ENCODE data around the gene ACTR1A. TPM values are rescaled to one million over a fixed set of nuclear protein-coding genes. Genes with fewer than 3 reads are reported as not detected.

ACTR1A gene
- total RNA-seq, 1 donor from 2014 or later: 66.8 TPM

GRCh38 chr10:102517553-102517952, 15.0 kb upstream of the ACTR1A start:
- Histone ChIP-seq H3K36me3 (ENCODE audit: control insufficient read depth in 3 of 3, insufficient read depth in 3 of 3, low read length in 3 of 3) (peaks cover 0 to 12% (median 3%) of the 10 kb centered on the region in 3 donors), H3K9ac (ENCODE audit: low read depth in 1 of 3, low read length in 3 of 3) (no peak overlapping the region), H3K27me3 (ENCODE audit: control insufficient read depth in 3 of 3, insufficient read depth in 3 of 3, low read length in 3 of 3) (no peaks in the 10 kb centered on the region), H3K4me1 (ENCODE audit: control insufficient read depth in 3 of 3, insufficient read depth in 3 of 3, low read length in 3 of 3) (peaks cover 0 to 5% (median 3%) of the 10 kb centered on the region in 3 donors), H3K9me3 (ENCODE audit: control insufficient read depth in 3 of 3, low read length in 3 of 3) (no peaks in the 10 kb centered on the region), H3K4me3 (ENCODE audit: low read length in 3 of 3) (no peak overlapping the region), H3K27ac (ENCODE audit: low read depth, low read length) (no peak overlapping the region)

DNA sequence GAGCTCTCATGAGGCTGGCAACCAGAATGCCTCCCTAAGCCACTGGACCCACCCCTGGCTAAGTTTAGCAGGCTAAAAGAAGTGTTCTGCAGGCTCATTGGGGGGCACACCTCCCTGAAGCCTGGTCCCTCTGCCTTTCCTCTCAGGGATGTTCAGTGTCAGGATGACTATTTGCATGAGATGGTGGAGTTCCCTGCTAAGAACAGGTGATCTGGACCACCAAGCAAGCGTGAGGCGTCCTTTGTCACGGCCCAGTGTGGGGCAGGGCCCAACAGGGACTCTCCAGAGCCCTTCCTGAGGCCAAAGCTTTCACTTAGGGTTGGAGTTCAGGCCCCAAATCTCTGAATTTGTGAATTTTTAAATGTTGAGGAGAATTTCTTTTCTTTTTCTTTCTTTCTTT, 13.2 kb upstream of the ACTR1A start:
- Histone ChIP-seq H3K36me3 (ENCODE audit: control insufficient read depth in 3 of 3, insufficient read depth in 3 of 3, low read length in 3 of 3) (peaks cover 5 to 12% (median 7%) of the 10 kb centered on the region in 3 donors), H3K9ac (ENCODE audit: low read depth in 1 of 3, low read length in 3 of 3) (no peak overlapping the region), H3K27ac (ENCODE audit: low read depth, low read length) (no peak overlapping the region), H3K4me1 (ENCODE audit: control insufficient read depth in 3 of 3, insufficient read depth in 3 of 3, low read length in 3 of 3) (peaks cover 0 to 7% (median 3%) of the 10 kb centered on the region in 3 donors), H3K4me3 (ENCODE audit: low read length in 3 of 3) (no peak overlapping the region), H3K9me3 (ENCODE audit: control insufficient read depth in 3 of 3, low read length in 3 of 3) (no peaks in the 10 kb centered on the region), H3K27me3 (ENCODE audit: control insufficient read depth in 3 of 3, insufficient read depth in 3 of 3, low read length in 3 of 3) (no peaks in the 10 kb centered on the region)

- H3K9me3 ChIP-seq (ENCODE audit: control insufficient read depth in 3 of 3, low read length in 3 of 3): no peaks in the 10 kb centered on the region
- H3K9ac ChIP-seq (ENCODE audit: low read depth in 1 of 3, low read length in 3 of 3): no peak overlapping the region
- no peak overlapping the region for H3K27ac ChIP-seq (ENCODE audit: low read depth, low read length)
- no peaks in the 10 kb centered on the region for H3K27me3 ChIP-seq (ENCODE audit: control insufficient read depth in 3 of 3, insufficient read depth in 3 of 3, low read length in 3 of 3)
- peaks cover 0 to 7% (median 3%) of the 10 kb centered on the region in 3 donors for H3K4me1 ChIP-seq (ENCODE audit: control insufficient read depth in 3 of 3, insufficient read depth in 3 of 3, low read length in 3 of 3)
- H3K36me3 ChIP-seq (ENCODE audit: control insufficient read depth in 3 of 3, insufficient read depth in 3 of 3, low read length in 3 of 3): peaks cover 7 to 14% (median 9%) of the 10 kb centered on the region in 3 donors
- no peak overlapping the region for H3K4me3 ChIP-seq (ENCODE audit: low read length in 3 of 3)
Measured at GRCh38 chr10:102514487-102515311, 12.2 kb upstream of the ACTR1A start.

DNA sequence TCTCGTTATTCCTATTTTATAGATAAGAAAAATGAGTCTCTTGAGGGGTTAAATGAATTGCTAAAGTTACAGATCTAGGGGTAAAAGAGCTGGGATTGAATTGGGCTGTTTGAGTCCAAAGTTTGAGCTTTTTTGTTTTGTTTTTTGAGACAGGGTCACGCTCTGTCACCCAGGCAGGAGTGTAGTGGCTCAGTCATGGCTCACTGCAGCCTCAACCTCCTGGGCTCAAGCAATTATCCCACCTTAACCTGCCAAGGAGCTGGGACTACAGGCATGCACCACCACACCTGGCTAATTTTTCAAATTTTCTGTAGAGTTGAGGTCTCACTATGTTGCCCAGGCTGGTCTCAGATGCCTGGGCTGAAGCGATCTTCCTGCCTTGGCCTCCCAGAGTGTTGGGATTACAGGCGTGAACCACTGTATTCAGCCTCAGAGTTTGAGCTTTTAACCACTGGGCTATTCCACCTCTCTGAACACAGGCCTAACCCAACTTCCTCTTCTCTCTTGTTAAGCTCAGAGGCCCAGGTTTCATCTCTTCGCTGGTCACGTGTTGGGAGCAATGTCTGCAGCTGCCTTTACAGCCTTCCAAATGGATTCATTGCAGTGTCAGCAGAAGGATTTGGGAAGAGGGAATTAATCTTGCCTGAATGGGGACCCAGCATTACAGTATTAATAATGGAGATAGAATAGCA, 9.2 kb upstream of the ACTR1A start:
- no peaks in the 10 kb centered on the region for H3K9me3 ChIP-seq (ENCODE audit: control insufficient read depth in 3 of 3, low read length in 3 of 3)
- H3K9ac ChIP-seq (ENCODE audit: low read depth in 1 of 3, low read length in 3 of 3): no peak overlapping the region
- no peak overlapping the region for H3K4me3 ChIP-seq (ENCODE audit: low read length in 3 of 3)
- H3K27ac ChIP-seq (ENCODE audit: low read depth, low read length): no peak overlapping the region
- no peaks in the 10 kb centered on the region for H3K27me3 ChIP-seq (ENCODE audit: control insufficient read depth in 3 of 3, insufficient read depth in 3 of 3, low read length in 3 of 3)
- peaks cover 15 to 22% (median 15%) of the 10 kb centered on the region in 3 donors for H3K4me1 ChIP-seq (ENCODE audit: control insufficient read depth in 3 of 3, insufficient read depth in 3 of 3, low read length in 3 of 3)
- H3K36me3 ChIP-seq (ENCODE audit: control insufficient read depth in 3 of 3, insufficient read depth in 3 of 3, low read length in 3 of 3): peaks cover 19 to 24% (median 23%) of the 10 kb centered on the region in 3 donors

DNA sequence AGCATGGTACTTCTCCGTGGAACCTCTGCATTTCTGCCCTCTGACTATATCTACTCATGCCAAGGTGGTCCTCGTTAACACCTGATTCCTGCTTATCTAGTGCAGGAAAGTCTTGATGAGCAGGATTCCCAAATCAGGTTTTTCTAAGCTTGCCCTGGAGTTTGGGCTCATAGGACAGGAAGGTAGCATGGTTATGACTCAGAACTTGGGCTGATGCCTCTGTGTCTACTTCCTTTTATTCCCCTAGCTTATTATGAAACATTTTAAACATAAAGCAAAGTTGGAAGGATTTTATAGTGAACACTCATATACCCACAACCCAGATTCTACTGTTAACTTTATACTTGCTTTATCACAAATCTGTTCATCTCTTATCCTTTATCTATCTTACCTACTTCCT, 6.9 kb upstream of the ACTR1A start:
- Histone ChIP-seq H3K9ac (ENCODE audit: low read depth in 1 of 3, low read length in 3 of 3) (no peak overlapping the region), H3K27me3 (ENCODE audit: control insufficient read depth in 3 of 3, insufficient read depth in 3 of 3, low read length in 3 of 3) (no peaks in the 10 kb centered on the region), H3K4me1 (ENCODE audit: control insufficient read depth in 3 of 3, insufficient read depth in 3 of 3, low read length in 3 of 3) (peaks cover 26 to 40% (median 32%) of the 10 kb centered on the region in 3 donors), H3K9me3 (ENCODE audit: control insufficient read depth in 3 of 3, low read length in 3 of 3) (no peaks in the 10 kb centered on the region), H3K4me3 (ENCODE audit: low read length in 3 of 3) (no peak overlapping the region), H3K27ac (ENCODE audit: low read depth, low read length) (no peak overlapping the region), H3K36me3 (ENCODE audit: control insufficient read depth in 3 of 3, insufficient read depth in 3 of 3, low read length in 3 of 3) (peaks cover 19 to 24% (median 21%) of the 10 kb centered on the region in 3 donors)

GRCh38 chr10:102508506-102508905, 6.0 kb upstream of the ACTR1A start:
- H3K36me3 ChIP-seq (ENCODE audit: control insufficient read depth in 3 of 3, insufficient read depth in 3 of 3, low read length in 3 of 3): peaks cover 17 to 24% (median 19%) of the 10 kb centered on the region in 3 donors
- no peaks in the 10 kb centered on the region for H3K9me3 ChIP-seq (ENCODE audit: control insufficient read depth in 3 of 3, low read length in 3 of 3)
- no peaks in the 10 kb centered on the region for H3K27me3 ChIP-seq (ENCODE audit: control insufficient read depth in 3 of 3, insufficient read depth in 3 of 3, low read length in 3 of 3)
- H3K27ac ChIP-seq (ENCODE audit: low read depth, low read length): no peak overlapping the region
- H3K4me3 ChIP-seq (ENCODE audit: low read length in 3 of 3): no peak overlapping the region
- H3K4me1 ChIP-seq (ENCODE audit: control insufficient read depth in 3 of 3, insufficient read depth in 3 of 3, low read length in 3 of 3): peaks cover 26 to 44% (median 35%) of the 10 kb centered on the region in 3 donors
- no peak overlapping the region for H3K9ac ChIP-seq (ENCODE audit: low read depth in 1 of 3, low read length in 3 of 3)

DNA sequence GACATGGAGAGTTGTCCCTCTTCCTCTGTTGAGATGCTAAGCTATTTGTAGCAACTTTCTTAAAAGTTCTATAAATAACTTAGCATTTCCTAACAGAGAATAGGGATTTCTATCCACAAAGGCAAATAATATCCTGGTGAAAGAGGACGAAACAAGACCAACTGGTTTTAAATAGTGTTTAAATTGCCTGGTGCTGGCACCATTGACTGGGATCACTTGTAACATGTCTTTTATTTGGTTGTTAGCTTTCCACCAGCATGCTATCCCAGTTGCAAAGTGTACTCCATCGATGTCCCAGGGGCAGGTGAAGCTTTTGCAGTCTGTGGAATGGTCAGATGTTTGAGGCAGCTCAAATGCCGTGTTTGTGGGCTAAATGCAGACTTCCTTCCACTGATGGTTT, 5.0 kb upstream of the ACTR1A start:
- peaks cover 12 to 24% (median 19%) of the 10 kb centered on the region in 3 donors for H3K36me3 ChIP-seq (ENCODE audit: control insufficient read depth in 3 of 3, insufficient read depth in 3 of 3, low read length in 3 of 3)
- no peaks in the 10 kb centered on the region for H3K27me3 ChIP-seq (ENCODE audit: control insufficient read depth in 3 of 3, insufficient read depth in 3 of 3, low read length in 3 of 3)
- no peak overlapping the region for H3K27ac ChIP-seq (ENCODE audit: low read depth, low read length)
- peak overlapping the region in 2 of 3 donors; percentile 12 to 62 for H3K9ac ChIP-seq (ENCODE audit: low read depth in 1 of 3, low read length in 3 of 3)
- H3K4me1 ChIP-seq (ENCODE audit: control insufficient read depth in 3 of 3, insufficient read depth in 3 of 3, low read length in 3 of 3): peaks cover 29 to 52% (median 42%) of the 10 kb centered on the region in 3 donors
- H3K4me3 ChIP-seq (ENCODE audit: low read length in 3 of 3): no peak overlapping the region
- no peaks in the 10 kb centered on the region for H3K9me3 ChIP-seq (ENCODE audit: control insufficient read depth in 3 of 3, low read length in 3 of 3)

DNA sequence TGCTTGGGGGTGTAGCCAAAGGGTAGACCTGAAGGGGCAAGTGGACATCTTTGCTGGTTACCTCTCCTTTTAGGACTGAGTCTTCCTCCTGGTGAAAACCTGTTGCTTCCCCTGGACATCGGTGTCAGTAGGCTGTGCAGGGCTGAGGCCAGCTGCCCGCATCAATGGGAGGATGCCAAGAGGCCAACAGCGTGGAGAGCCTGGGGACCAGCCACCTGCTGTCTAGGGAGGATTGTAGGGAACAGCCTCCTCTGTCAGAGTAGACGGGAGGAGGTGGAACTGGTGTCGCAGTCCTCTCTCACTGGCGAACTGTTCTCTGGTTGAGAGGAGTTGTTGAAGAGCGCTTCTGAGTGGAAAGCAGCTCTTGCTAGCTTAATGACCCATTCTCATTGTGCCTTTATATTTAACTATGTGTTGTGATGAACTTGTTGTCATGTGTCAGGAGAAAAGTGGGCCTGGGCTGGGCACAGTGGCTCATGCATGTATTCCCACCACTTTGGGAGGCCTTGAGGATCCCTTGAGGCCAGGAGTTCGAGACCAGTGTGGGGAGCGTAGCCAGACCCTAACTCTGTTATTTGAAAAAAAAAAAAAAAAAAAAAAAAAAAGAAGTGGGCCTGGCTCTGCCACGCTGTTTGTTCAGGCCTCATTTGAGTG, 3.1 kb upstream of the ACTR1A start:
- no peak overlapping the region for H3K27ac ChIP-seq (ENCODE audit: low read depth, low read length)
- peaks cover 36 to 66% (median 49%) of the 10 kb centered on the region in 3 donors for H3K4me1 ChIP-seq (ENCODE audit: control insufficient read depth in 3 of 3, insufficient read depth in 3 of 3, low read length in 3 of 3)
- peak overlapping the region in 2 of 3 donors; percentile 90 to 93 for H3K9ac ChIP-seq (ENCODE audit: low read depth in 1 of 3, low read length in 3 of 3)
- H3K4me3 ChIP-seq (ENCODE audit: low read length in 3 of 3): peak overlapping the region; percentile 84 to 94 (median 92)
- H3K9me3 ChIP-seq (ENCODE audit: control insufficient read depth in 3 of 3, low read length in 3 of 3): no peaks in the 10 kb centered on the region
- peaks cover 12 to 21% (median 12%) of the 10 kb centered on the region in 3 donors for H3K36me3 ChIP-seq (ENCODE audit: control insufficient read depth in 3 of 3, insufficient read depth in 3 of 3, low read length in 3 of 3)
- no peaks in the 10 kb centered on the region for H3K27me3 ChIP-seq (ENCODE audit: control insufficient read depth in 3 of 3, insufficient read depth in 3 of 3, low read length in 3 of 3)

DNA sequence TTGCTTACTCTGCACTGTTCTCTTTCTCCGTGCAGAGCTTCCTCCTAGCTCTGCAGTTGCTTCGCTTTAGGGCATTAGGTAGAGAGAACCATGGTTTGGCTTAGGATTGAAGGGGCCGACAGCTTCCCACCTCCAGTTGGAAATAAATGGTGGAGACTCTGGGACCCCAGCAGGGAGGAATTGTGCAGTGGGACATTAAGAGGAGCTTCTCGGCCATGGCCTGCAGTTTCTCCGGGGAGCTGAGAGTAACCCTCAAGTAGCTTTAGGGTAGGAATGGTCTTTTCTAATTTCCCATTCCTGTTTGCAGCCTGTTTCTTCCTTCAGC, 2.4 kb upstream of the ACTR1A start:
- H3K36me3 ChIP-seq (ENCODE audit: control insufficient read depth in 3 of 3, insufficient read depth in 3 of 3, low read length in 3 of 3): peaks cover 12 to 20% (median 12%) of the 10 kb centered on the region in 3 donors
- peaks cover 37 to 68% (median 50%) of the 10 kb centered on the region in 3 donors for H3K4me1 ChIP-seq (ENCODE audit: control insufficient read depth in 3 of 3, insufficient read depth in 3 of 3, low read length in 3 of 3)
- H3K4me3 ChIP-seq (ENCODE audit: low read length in 3 of 3): peak overlapping the region; percentile 84 to 94 (median 92)
- H3K27ac ChIP-seq (ENCODE audit: low read depth, low read length): peak overlapping the region; percentile 59
- H3K27me3 ChIP-seq (ENCODE audit: control insufficient read depth in 3 of 3, insufficient read depth in 3 of 3, low read length in 3 of 3): no peaks in the 10 kb centered on the region
- H3K9me3 ChIP-seq (ENCODE audit: control insufficient read depth in 3 of 3, low read length in 3 of 3): no peaks in the 10 kb centered on the region
- H3K9ac ChIP-seq (ENCODE audit: low read depth in 1 of 3, low read length in 3 of 3): peak overlapping the region; percentile 75 to 93 (median 90)
